GM18499 (cell line): Measurements from ENCODE around the gene AKR1C8.
"Not testable (repeated sequence)": the region's sequence is repeated elsewhere in the genome, so short reads cannot be mapped to it uniquely, and the experiment has no call there.

Source experiments
- ATAC-seq: cut with Tn5 transposase; IDR thresholded peaks from one replicate; pipeline ENCODE4 v1.9.1; 2021; ENCODE audit warnings: moderate number of reproducible peaks; ENCODE audit not compliant: insufficient read depth, unreplicated experiment

Gene AKR1C8

DNA sequence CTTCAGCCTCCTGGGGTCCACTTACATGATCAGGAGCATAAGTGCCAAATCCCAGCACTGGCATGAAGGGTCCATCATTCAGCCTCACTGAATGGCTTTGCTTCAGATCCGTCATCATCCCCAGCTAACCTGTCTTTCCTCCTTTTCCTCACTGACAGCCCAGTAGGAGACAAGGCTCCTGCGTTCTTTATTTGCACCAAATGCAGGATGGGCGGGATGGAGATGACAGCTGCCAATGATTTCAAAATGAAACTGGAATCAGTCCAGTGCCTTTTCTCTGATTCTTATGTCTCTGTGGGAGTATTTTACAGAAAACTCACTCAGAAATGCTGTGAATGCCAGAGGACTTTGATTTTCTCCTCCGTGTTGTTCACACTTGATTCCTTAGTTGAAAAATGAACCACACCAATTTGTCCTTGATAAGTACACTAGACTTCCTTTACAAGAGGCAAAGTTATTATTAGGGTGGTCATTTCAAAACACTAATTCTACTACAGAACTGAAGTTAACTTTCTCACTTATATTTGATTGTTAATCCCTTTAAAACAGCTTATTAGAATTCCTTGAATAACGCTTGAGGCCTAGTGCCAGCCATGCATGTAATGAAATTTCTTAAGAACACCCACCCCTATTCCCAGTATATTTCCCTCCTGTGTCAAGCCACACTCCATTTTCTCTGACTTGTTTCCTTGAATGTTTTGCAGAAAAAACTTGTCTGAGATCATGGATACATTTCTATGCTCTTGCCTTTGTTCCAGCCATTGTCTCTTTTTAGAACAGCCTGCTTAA, at the start of gene AKR1C8:
Gene AKR1C8 (minus strand): TSS at position 164 of the 789 bp plus-strand sequence. CDS start 46 bp downstream, at position 118.
- ATAC-seq = no peak

DNA sequence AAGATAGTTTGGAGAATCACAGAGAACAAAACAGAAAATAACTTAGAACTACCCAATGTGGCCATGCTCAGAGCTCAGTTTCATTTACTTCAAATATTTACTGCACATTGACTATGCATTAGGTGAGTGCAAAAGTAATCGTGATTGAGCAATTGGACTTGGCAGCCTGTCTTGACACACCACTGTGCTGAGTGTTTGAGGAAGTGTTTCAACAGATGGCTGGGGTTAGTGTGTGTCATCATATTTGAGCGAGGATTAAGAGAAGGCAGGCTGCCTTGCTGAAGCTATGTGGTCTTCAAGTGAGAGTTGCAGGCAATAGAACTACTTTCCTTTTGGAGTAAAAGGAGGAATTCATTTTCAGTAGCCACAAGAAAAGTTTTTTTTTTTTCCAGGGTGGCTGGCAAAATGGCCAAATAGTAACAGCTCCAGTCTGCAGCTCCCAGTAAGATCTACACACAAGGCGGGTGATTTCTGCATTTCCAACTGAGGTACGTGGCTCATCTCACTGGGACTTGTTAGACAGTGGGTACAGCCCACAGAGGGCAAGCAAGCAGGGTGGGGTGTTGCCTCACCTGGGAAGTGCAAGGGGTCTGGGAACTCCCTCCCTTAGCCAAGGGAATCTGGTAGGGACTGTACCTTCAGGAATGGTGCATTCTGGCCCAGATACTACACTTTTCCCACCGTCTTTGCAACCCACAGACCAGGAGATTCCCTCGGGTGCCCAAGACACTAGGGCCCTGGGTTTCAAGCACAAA, 49.3 kb upstream of the AKR1C8 start:
- no peak for ATAC-seq

DNA sequence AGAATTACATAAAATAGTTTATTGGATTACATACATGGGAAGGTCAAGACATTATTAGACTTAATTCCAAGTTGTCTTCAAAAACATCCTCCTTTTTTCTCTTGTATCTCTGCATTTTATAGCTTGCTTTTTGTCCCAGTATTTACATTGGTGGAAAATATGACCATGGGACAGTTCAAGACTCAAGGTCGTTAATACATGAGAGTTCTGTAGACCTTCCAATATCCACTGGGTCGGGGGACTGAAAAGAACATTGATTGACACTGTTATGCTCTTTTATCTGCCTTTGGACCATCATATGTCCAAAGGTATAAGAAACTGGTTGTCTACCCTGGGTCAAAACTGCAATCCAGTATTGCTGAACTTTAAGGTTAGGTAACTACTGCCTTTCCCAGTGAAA, 48.4 kb upstream of the AKR1C8 start:
- no peak for ATAC-seq

DNA sequence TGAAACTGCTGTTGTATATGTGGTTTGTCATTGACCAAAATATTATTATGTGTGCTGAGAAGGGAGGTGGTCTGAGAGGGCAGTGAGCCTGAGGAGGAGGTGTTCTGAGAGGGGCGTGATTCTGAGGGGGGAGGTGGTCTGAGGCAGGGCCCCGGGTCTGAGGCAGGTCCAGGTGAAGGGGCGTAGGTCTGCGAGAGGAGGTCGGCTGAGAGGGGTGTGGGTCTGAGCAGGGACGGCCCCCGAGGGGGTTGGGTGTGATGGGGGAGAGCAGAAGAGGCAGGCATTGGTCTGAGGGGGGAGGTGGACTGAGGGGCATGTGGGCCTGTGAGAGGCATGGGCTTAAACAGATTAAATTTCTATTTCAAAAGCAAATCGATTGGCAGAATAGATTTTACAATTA, 44.1 kb upstream of the AKR1C8 start:
- no peak for ATAC-seq

DNA sequence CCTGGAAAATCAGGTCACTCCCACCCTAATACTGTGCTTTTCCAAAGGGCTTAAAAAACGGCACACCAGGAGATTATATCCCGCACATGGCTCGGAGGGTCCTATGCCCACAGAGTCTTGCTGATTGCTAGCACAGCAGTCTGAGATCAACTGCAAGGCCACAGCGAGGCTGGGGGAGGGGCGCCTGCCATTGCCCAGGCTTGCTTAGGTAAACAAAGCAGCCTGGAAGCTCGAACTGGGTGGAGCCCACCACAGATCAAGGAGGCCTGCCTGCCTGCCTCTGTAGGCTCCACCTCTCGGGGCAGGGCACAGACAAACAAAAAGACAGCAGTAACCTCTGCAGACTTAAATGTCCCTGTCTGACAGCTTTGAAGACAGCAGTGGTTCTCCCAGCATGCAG, 38.0 kb upstream of the AKR1C8 start:
- not testable (repeated sequence) for ATAC-seq

DNA sequence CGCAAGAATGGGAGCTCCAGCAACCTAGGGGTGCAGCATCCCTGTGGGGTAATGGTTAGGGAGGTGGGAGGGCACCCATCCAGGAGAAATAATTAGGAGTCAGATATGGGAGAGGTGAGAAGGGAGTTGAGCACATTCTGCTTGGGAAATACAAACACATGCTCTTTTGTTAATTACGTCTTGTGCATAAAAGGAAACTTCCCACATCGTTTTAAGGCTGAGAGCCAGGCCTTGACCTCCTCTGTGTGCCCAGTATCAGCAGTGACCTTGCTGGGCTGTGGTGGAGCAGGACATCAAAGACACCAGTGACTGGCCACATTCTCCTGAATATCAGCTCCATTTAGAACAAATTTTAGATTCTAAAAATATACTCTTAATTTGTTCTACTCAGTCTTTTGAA, 34.3 kb upstream of the AKR1C8 start:
- ATAC-seq = no peak

DNA sequence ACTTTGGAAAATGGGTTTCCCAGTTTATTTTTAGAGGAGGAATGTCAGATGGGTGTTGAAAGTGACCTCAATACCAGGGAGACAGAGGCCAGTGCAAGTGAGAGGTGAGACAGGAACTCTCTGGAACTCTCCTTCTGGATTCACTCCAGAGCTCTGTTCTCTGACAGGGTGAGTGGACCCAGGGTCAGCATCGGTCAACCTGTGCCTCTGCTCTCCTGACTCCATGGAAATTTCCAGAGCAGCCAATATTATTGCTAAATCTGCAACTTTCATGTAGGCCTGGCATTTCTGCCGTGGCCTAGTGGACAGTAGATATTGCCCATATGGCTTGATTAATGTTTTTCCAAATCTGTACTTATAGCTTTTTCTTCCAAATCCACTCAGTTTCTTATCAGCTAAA, 31.9 kb upstream of the AKR1C8 start:
- ATAC-seq = no peak

DNA sequence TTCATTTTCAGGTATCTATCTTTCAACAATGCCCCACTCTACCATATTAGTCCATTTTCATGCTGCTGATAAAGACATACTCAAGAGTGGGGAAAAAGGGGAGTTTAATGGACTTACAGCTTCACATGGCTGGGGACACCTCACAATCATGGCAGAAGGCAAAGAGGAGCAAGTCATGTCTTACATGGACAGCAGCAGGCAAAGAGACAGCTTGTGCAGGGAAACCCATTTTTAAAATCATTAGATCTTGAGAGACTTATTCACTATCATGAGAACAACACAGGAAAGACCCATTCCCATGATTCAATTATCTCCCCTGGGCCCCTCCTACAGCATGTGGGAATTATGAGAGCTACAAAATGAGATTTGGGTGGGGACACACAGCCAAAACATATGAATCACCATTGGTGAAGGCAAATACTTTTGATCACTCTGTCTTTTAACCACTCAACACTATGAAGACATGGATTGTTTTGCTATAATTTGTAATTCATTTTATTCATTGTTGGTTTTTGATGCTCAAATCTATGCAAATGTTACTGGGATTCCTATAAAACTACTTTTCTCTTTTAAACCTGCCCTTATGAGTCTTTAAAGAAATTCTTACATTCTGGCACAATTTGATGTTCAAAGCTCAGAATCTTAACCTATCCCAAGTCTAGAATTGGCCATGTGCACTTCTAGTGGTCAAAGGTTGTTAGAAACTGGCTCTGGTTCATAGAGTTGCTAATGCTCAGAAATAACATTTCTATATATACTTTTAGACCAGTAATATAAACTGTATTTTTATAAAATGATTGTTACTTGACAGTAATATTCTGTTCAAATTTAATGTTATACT, 27.0 kb upstream of the AKR1C8 start:
- ATAC-seq = no peak

DNA sequence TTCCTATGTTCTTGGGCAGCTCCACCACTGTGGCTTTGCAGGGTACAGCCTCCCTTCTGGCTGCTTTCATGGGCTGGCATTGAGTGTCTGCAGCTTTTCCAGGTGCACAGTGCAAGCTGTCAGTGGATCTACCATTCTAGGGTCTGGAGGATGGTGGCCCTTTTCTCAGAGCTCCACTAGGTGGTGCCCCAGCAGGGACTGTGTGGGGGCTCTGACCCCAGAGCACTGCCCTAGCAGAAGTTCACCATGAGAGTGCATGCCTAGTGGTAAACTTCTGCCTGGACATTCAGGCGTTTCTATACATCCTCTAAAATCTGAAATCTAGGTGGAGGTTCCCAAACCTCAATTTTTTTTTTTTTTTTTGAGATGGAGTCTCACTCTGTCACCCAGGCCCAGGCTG, 25.3 kb upstream of the AKR1C8 start:
- not testable (repeated sequence) for ATAC-seq

DNA sequence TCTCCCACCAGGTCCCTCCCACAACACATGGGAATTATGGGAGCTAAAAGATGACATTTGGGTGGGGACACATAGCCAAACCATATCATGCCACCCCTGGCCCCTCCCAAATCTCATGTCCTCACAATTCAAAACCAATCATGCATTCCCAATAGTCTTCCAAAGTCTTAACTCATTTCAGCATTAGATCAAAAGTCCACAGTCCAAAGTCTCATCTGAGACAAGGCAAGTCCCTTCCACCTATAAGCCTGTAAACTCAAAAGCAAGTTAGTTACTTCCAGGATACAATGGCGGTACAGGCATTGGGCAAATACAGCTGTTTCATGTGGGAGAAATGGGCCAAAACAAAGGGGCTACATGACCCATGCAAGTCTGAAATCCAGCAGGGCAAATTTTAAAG, 24.8 kb upstream of the AKR1C8 start:
- ATAC-seq = not testable (repeated sequence)

DNA sequence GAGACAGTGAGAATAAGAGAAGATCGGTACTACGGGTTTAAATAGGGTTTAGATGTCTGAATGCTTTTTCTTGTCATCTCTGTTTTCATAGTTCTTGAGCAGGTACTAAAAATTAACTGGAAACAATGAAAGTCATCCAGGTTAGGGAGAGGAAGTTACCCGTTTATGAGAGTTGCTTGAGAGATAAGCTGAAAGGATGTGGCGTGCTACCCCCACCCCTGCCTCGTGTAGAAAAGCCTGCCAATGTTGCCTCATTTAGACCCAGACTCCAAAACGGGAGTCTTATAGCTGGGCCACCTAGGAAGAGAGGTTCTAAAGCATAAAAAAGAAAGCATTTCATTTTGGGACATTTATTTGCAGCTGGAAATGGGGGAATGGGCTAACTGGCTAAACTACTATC, 21.8 kb upstream of the AKR1C8 start:
- ATAC-seq = no peak

DNA sequence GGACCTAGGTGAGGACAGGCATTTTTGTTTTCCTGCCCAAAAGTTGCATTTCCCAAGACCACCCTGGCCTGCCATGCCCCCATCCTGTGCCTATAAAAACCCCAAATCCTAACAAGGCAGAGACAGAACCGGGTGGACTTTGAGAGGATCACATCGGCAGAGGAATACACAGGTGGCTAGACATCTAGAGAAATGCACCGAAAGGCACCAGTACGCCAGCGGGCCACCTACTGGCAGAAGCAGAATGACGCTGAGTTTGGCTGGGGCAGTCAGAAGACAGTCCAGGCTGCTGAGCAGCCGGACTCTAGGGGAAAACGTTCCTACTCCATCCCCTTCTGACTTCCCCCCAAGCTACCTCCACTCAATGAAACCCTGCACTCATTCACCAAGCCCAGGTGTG, 14.4 kb upstream of the AKR1C8 start:
- ATAC-seq = no peak

DNA sequence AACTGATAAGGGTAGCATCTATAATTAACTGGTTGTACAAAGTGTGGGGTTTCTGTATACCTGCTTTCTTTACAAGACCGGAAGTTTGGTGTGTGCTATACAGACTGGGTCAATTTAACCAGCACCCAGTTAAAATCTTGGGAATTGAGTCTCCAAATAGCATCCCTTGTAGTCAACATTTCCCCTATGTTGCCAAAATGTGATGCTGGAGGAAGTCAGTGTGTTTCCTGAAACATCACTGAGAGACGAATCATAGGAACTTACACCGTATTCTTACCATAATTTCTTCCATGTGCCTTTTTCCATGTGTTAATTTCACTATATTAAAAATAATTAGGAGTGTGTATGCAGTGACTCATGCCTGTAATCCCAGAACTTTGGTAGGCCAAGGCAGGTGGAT, 13.4 kb upstream of the AKR1C8 start:
- no peak for ATAC-seq

DNA sequence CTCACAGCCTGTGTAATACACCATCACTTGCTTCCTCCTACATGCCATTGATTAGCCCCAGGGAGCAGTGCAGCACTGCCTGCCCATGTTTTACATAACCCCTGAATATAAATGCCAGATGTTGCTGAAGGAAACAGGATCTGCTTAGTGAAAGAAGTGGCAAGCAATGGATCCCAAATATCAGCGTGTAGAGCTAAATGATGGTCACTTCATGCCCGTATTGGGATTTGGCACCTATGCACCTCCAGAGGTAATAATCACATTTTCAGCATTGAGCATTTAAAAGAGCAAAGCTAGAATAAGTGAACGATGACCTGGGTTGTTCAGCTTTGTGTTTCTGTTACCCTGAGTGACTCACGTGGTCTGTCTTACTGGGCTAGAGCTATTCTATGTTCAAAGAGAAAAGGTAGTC, 11.8 kb upstream of the AKR1C8 start, which contains the start of gene AKR1C4:
Gene AKR1C4 (plus strand): TSS at position 136 of the 412 bp plus-strand sequence. CDS start 31 bp downstream, at position 167.
- ATAC-seq = no peak

DNA sequence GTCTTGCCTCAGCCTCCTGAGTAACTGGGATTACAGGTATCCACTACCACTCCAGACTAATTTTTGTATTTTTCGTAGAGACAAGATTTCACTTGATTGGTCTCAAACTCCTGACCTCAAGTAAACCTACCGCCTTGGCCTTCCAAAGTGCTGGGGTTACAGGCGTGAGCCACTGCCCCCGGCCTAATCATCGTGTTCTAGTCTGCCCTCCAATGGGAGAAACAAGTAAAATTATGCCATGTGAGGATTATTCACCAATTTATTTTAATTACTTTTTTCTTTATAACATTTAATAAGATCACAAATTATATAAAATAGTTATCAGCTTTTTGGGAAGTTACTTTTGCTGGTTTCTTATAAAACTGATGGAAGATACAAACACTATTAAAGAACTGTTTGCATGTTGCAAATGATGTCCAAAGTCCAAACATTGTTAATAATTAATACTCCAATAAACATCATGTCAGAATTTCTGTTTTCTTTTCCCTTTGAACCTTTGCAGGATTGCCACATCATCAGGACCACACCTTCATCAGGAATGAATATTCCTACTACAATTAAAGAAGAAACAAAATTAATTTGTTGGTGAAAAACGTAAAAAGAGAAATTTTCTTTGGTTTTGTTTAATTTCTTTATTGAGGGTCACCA, 10.9 kb upstream of the AKR1C8 start:
- no peak for ATAC-seq

DNA sequence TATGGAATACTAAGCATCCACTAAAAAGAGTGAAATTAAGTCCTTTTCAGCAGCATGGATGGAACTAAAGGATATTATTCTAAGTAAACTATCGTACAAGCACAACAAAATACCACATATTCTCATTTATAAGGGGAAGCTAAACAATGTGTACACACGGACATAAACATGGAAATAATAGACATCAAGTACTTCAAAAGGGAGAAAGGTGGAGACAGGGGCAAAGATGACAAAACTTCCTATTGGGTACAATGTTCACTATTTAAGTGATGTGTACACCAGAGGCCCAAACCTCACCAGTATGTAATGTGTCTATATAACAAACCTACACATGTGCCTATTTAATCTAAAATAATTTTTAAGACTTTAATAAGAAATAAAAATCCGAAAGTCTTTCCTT, 9.5 kb upstream of the AKR1C8 start:
- ATAC-seq = no peak

DNA sequence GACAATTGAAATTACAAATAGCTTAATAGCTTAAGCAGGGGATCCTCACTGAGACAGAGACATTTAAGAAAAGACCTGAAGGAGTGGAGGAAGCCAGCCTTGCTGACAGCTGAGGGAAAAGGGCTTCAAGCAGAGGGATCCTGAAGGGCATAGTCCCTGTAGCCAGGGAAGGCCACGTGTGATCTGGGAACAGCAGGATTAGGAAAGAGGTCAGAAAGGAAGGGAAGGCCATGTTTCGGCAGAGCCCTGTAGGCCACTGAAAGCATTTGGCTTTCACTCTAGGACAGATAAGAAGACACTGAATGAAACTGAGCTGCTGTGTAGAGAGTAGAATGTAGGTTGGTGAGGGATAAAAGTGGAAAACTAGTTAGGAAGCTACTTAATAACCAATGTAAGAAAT, 3.4 kb upstream of the AKR1C8 start:
- no peak for ATAC-seq

DNA sequence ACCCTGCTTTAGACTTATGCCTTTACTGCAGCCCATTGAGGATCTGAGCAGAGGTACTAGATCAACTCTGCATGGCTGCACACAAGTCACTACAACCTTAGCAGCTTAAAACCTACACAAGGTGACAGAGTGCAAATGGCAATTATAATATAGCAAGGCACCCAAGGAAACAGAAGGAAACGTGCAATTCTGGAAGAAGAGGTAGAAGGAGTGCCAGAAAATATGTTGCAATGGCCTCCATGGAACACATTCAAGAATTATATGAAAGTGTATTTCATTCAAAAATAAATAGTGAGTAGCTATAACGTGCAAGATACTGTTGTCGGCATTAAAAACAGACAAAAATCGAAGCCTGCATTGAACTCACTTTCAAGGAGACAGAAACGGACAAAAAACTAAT, 2.9 kb upstream of the AKR1C8 start:
- no peak for ATAC-seq

DNA sequence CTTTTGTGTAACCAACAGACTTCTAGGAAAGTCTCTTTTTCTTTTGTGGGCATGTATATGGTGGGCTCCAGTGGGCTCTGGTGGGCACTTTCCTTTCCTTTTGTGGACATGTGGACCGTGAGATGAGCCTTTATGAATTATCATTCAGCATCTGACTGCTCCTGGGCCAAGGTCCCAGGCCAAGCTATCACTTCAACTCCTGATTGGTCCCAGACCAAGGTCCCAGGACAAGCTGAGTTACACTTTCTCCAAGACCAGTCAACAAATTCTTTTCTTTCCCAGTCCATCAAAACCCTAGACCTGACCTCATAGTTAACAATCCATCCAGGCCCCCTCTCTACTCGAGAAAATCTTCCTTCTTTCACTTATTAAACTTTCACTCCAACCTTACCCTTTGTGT, 1.0 kb downstream of the AKR1C8 start:
- ATAC-seq = no peak

DNA sequence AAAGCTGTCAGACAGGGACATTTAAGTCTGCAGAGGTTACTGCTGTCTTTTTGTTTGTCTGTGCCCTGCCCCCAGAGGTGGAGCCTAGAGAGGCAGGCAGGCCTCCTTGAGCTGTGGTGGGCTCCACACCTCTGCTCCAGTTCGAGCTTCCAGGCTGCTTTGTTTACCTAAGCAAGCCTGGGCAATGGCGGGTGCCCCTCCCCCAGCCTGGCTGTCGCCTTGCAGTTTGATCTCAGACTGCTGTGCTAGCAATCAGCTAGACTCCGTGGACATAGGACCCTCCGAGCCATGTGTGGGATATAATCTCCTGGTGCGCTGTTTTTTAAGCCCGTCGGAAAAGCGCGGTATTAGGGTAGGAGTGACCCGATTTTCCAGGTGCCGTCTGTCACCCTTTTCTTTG, 4.4 kb downstream of the AKR1C8 start:
- not testable (repeated sequence) for ATAC-seq
